ENCODE measurements around the gene RAB7B.

RAB7B gene

GRCh38 chr1:206021626-206022365 is 18.6 kb upstream of the RAB7B start:
- DNase-seq: peak in 2 of 3 donors; percentile 49 to 57

GRCh38 chr1:206021008-206021625 is 17.9 kb upstream of the RAB7B start:
- DNase-seq: no peak

- no peak for DNase-seq
These were observed 17.3 kb upstream of the RAB7B start for GRCh38 chr1:206020393-206021007.

- DNase-seq: peak in 2 of 3 donors; percentile 35 to 43
These were observed 11.9 kb upstream of the RAB7B start for GRCh38 chr1:206015071-206015470.

- peak in 2 of 3 donors; percentile 62 to 66 for DNase-seq
These were observed 11.4 kb upstream of the RAB7B start for GRCh38 chr1:206014601-206015000.

GRCh38 chr1:206013026-206013795 is 10.0 kb upstream of the RAB7B start:
- DNase-seq: no peak

- DNase-seq: peak; percentile 93 to 98 (median 98)
These were observed 9.1 kb upstream of the RAB7B start for GRCh38 chr1:206012086-206012859.

- peak; percentile 26 to 47 (median 35) for DNase-seq
These were observed 7.9 kb upstream of the RAB7B start for GRCh38 chr1:206011057-206011456.

- no peak for DNase-seq
These were observed 6.9 kb upstream of the RAB7B start for GRCh38 chr1:206010060-206010459.

- no peak for DNase-seq
These were observed 3.8 kb upstream of the RAB7B start for GRCh38 chr1:206006946-206007345.

- DNase-seq: peak; percentile 93 to 97 (median 97)
These were observed 2.6 kb upstream of the RAB7B start for GRCh38 chr1:206005778-206006180.

GRCh38 chr1:206005234-206005633 is 2.0 kb upstream of the RAB7B start:
- peak in 1 of 3 donors; percentile 11 for DNase-seq

- DNase-seq: no peak
These were observed 1.6 kb upstream of the RAB7B start for GRCh38 chr1:206004826-206005225.

GRCh38 chr1:206003854-206004800 is 932 bp upstream of the RAB7B start:
- DNase-seq: no peak

- DNase-seq: peak in 1 of 3 donors; percentile 22
These were observed 1.0 kb downstream of the RAB7B start for GRCh38 chr1:206002160-206002559.

GRCh38 chr1:206001476-206001888 is 1.7 kb downstream of the RAB7B start:
- peak; percentile 95 to 99 (median 99) for DNase-seq

- DNase-seq: peak in 1 of 3 donors; percentile 43
These were observed 2.4 kb downstream of the RAB7B start for GRCh38 chr1:206000641-206001339.

- DNase-seq: peak in 1 of 3 donors; percentile 27
These were observed 4.5 kb downstream of the RAB7B start for GRCh38 chr1:205998457-205999241.

GRCh38 chr1:205996641-205997040 is 6.6 kb downstream of the RAB7B start:
- DNase-seq: peak; percentile 63 to 85 (median 70)

GRCh38 chr1:205994346-205994745 is 8.8 kb downstream of the RAB7B start:
- DNase-seq: peak in 1 of 3 donors; percentile 15

Data from suppressor macrophage treated with lipopolysaccharide for 1 hour (primary cell).